Stomach (tissue), 4 donors: ENCODE measurements around the gene TUBA4B.

Experiments used
- EP300 ChIP-seq: sonication (generic); formaldehyde crosslinking; IDR thresholded peaks from one replicate; pipeline ENCODE4 v1.6.1; 2017; ENCODE audit warnings: antibody characterized with exemption
- POLR2A ChIP-seq, 4 donors: fragments of 450-650 bp; IDR thresholded peaks; one replicate each; pipeline ENCODE4 v1.6.1; 2016; ENCODE audit warnings: antibody characterized with exemption in 4 of 4, control low read depth in 2 of 4, mild to moderate bottlenecking in 1 of 4, moderate library complexity in 1 of 4
- TF ChIP-seq, protein P1 (sequence below), 7 experiments: fragments of 450-650 bp in 4 of 7; fragments of 200-600 bp in 3 of 7; sonication (generic) in 3 of 7; IDR thresholded peaks; one replicate each; pipeline ENCODE4 v1.5.1; 2016 to 2019; ENCODE audit warnings: antibody characterized with exemption in 7 of 7, control low read depth in 2 of 7, mild to moderate bottlenecking in 1 of 7

- TF ChIP-seq, protein P1, sequence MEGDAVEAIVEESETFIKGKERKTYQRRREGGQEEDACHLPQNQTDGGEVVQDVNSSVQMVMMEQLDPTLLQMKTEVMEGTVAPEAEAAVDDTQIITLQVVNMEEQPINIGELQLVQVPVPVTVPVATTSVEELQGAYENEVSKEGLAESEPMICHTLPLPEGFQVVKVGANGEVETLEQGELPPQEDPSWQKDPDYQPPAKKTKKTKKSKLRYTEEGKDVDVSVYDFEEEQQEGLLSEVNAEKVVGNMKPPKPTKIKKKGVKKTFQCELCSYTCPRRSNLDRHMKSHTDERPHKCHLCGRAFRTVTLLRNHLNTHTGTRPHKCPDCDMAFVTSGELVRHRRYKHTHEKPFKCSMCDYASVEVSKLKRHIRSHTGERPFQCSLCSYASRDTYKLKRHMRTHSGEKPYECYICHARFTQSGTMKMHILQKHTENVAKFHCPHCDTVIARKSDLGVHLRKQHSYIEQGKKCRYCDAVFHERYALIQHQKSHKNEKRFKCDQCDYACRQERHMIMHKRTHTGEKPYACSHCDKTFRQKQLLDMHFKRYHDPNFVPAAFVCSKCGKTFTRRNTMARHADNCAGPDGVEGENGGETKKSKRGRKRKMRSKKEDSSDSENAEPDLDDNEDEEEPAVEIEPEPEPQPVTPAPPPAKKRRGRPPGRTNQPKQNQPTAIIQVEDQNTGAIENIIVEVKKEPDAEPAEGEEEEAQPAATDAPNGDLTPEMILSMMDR (IDR thresholded peaks at IDR 0.05), result no peak
- TF ChIP-seq EP300 (no peak), POLR2A (IDR thresholded peaks at IDR 0.05) (no peak)
Measured at GRCh38 chr2:219273937-219274336, 20.9 kb downstream of the TUBA4B start.
